A549 (cell line): Measurements from ENCODE around the gene EPC2. TPM values are rescaled to one million over a fixed set of nuclear protein-coding genes. Genes with fewer than 3 reads are reported as not detected.

Source experiments
- ATAC-seq, 2 experiments: fragments of 200-7000 bp in 1 of 2; fragments of >200 bp in 1 of 2; cut with Nextera tagmentation in 1 of 2; cut with Tn5 transposase in 1 of 2; 3 replicates each; pipeline versions ENCODE4 v1.8.0 to v1.9.1; 2018 to 2020; ENCODE audit warnings: mild to moderate bottlenecking in 1 of 2, moderate library complexity in 1 of 2
- CTCF ChIA-PET: fragments of 300-600 bp; sonication (Branson Sonifier 250); formaldehyde crosslinking; extraction: SDS; loops from one replicate; lab custom pipeline; 2021; ENCODE audit warnings: antibody characterized with exemption, inconsistent platforms; lab: Yijun Ruan, JAX
- POLR2A ChIA-PET: fragments of 350-600 bp; formaldehyde crosslinking; extraction: SDS; loops from one replicate; lab custom pipeline; 2021; ENCODE audit warnings: antibody characterized with exemption, inconsistent platforms; lab: Yijun Ruan, JAX
- DNase-seq, 2 experiments: peaks; one replicate each; pipeline versions ENCODE4 v3.0.0 to v3.0.0-alpha.2; 2011 to 2016; ENCODE audit warnings: low read depth in 1 of 2, low spot score in 1 of 2
- FAIRE-seq: peaks from 2 replicates; lab custom pipeline; 2011; peaks lifted over from hg19 to GRCh38; lab: Jason Lieb, UNC
- H3K27ac ChIP-seq, 2 experiments: fragments of >200 bp; sonication (Bioruptor Twin); formaldehyde crosslinking; 3 replicates each; pipeline ENCODE4 v1.5.1; 2016 to 2017
- H3K4me1 ChIP-seq: fragments of >200 bp; sonication (Bioruptor Twin); formaldehyde crosslinking; 3 replicates; pipeline ENCODE4 v1.6.1; 2016
- H3K4me2 ChIP-seq: fragments of >200 bp; sonication (Bioruptor Twin); formaldehyde crosslinking; 3 replicates; pipeline ENCODE4 v1.6.1; 2016
- H3K4me3 ChIP-seq: fragments of >200 bp; sonication (Bioruptor Twin); formaldehyde crosslinking; 3 replicates; pipeline ENCODE4 v1.5.1; 2016
- H3K9me3 ChIP-seq: fragments of >200 bp; sonication (Bioruptor Twin); formaldehyde crosslinking; 3 replicates; pipeline ENCODE4 v1.6.1; 2016
- CBX8 ChIP-seq: fragments of 200-600 bp; sonication (generic); IDR thresholded peaks from 2 replicates; pipeline ENCODE4 v1.6.1; 2016
- CHD2 ChIP-seq: fragments of 150-350 bp; IDR thresholded peaks from 2 replicates; pipeline ENCODE4 v1.6.1; 2014; ENCODE audit warnings: low read length; ENCODE audit not compliant: partially characterized antibody
- EHF ChIP-seq: fragments of 250-450 bp; sonication (Bioruptor Pico); IDR thresholded peaks from 2 replicates; pipeline ENCODE4 v1.5.0; 2020; ENCODE audit warnings: mild to moderate bottlenecking
- ESRRA ChIP-seq: fragments of 150-350 bp; IDR thresholded peaks from 2 replicates; pipeline ENCODE4 v1.6.1; 2014; ENCODE audit warnings: mild to moderate bottlenecking, low read length, borderline replicate concordance
- FOXS1 ChIP-seq: fragments of 250-450 bp; sonication (Bioruptor Pico); IDR thresholded peaks from 2 replicates; pipeline ENCODE4 v1.5.0; 2020; ENCODE audit warnings: mild to moderate bottlenecking, moderate library complexity
- HDAC2 ChIP-seq: fragments of 200-600 bp; sonication (generic); IDR thresholded peaks from 2 replicates; pipeline ENCODE4 v1.6.1; 2016
- HOXA7 ChIP-seq: fragments of 250-450 bp; sonication (Bioruptor Pico); IDR thresholded peaks from 2 replicates; pipeline ENCODE4 v1.5.0; 2020; ENCODE audit warnings: mild to moderate bottlenecking, moderate library complexity
- HOXB13 ChIP-seq: fragments of 250-450 bp; sonication (Bioruptor Pico); IDR thresholded peaks from 2 replicates; pipeline ENCODE4 v1.5.0; 2020; ENCODE audit warnings: low read depth, mild to moderate bottlenecking, moderate library complexity
- KDM1A ChIP-seq: fragments of 200-600 bp; sonication (generic); IDR thresholded peaks from 2 replicates; pipeline ENCODE4 v1.6.1; 2016; ENCODE audit warnings: low read depth, mild to moderate bottlenecking
- KDM5A ChIP-seq: fragments of 200-600 bp; sonication (generic); IDR thresholded peaks from 2 replicates; pipeline ENCODE4 v1.6.1; 2016; ENCODE audit warnings: antibody characterized with exemption, mild to moderate bottlenecking
- MAFK ChIP-seq: fragments of 450-650 bp; IDR thresholded peaks from 2 replicates; pipeline ENCODE4 v1.6.1; 2014; ENCODE audit not compliant: partially characterized antibody
- MAZ ChIP-seq: fragments of 150-350 bp; IDR thresholded peaks from 2 replicates; pipeline ENCODE4 v1.6.1; 2014; ENCODE audit warnings: antibody characterized with exemption, low read depth, low read length, borderline replicate concordance
- NPAS2 ChIP-seq: fragments of 250-450 bp; sonication (Bioruptor Pico); IDR thresholded peaks from 2 replicates; pipeline ENCODE4 v1.8.0; 2022; ENCODE audit warnings: mild to moderate bottlenecking, moderate library complexity, borderline replicate concordance
- RARB ChIP-seq: fragments of 250-450 bp; sonication (Bioruptor Pico); IDR thresholded peaks from 2 replicates; pipeline ENCODE4 v1.8.0; 2021; ENCODE audit warnings: mild to moderate bottlenecking, moderate library complexity
- RFX5 ChIP-seq: fragments of 450-650 bp; IDR thresholded peaks from 2 replicates; pipeline ENCODE4 v1.7.1; 2014; ENCODE audit warnings: antibody characterized with exemption, mild to moderate bottlenecking, moderate library complexity
- RNF2 ChIP-seq: fragments of 200-600 bp; sonication (generic); IDR thresholded peaks from 2 replicates; pipeline ENCODE4 v1.6.1; 2016; ENCODE audit warnings: low read depth, mild to moderate bottlenecking, antibody characterized with exemption, moderate library complexity, borderline replicate concordance
- ZSCAN20 ChIP-seq: fragments of 250-450 bp; sonication (Bioruptor Pico); IDR thresholded peaks from 2 replicates; pipeline ENCODE4 v1.8.0; 2022; ENCODE audit warnings: mild to moderate bottlenecking, moderate library complexity
- WGBS: methylation state at CpG from one replicate; pipeline ENCODE4 v1.1.6; 2017; ENCODE audit errors: missing lambda C conversion rate; 5-methylcytosine and 5-hydroxymethylcytosine counted together
- polyA plus RNA-seq, 4 experiments: library from polyadenylated mRNA; depleted of rRNA in 3 of 4; stranded (reverse); fragments of >200 nt; fragmentation: RNase III in 1 of 4; extraction: RNeasy Plus Mini Kit Qiagen cat#74134 plus additional on column Dnase treatment in 1 of 4; gene quantifications; 2 replicates in 3 of 4; 3 replicates in 1 of 4; pipeline ENCODE4 v1.2.3, GENCODE V29; 2011 to 2017
- TF ChIP-seq, protein P1 (sequence below): fragments of 200-600 bp; sonication (generic); IDR thresholded peaks from 2 replicates; pipeline ENCODE4 v1.6.1; 2016; ENCODE audit warnings: antibody characterized with exemption, mild to moderate bottlenecking, moderate library complexity
- TF ChIP-seq, protein P2 (sequence below): fragments of 450-650 bp; IDR thresholded peaks from 2 replicates; pipeline ENCODE4 v1.6.1; 2014; ENCODE audit warnings: antibody characterized with exemption
- TF ChIP-seq, protein P3 (sequence below): fragments of 250-450 bp; sonication (Bioruptor Pico); IDR thresholded peaks from 2 replicates; pipeline ENCODE4 v1.5.0; 2021; ENCODE audit warnings: mild to moderate bottlenecking, moderate library complexity, borderline replicate concordance
- TF ChIP-seq, protein P4 (sequence below): fragments of >200 bp; sonication (Bioruptor Twin); formaldehyde crosslinking; IDR thresholded peaks from 3 replicates; pipeline ENCODE4 v1.6.1; 2016

Gene EPC2
- polyA plus RNA-seq, 2 of the 4 experiments (the other 2 are of a cell fraction) = 8.8 to 23.0 TPM

DNA sequence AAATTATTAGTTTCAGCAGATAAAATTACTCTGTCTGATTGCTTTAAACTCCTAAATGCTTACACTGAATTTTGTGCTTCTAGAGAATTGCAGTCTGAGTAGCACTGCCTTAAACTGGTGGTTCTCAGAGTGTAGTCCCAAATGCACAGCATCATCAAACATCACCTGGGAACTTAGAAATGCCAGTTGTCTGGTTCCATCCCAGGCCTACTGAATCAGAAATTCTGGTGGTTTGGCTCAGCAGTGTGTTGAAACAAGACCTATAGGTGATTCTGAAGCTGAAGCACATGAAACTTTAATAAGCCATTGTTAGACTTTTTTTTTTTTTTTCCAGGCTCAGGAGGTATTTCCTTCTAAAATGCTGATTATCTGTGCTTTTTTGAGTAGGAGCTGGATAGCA lies 22.0 kb downstream of the EPC2 start:
- no peak for ATAC-seq
- CTCF ChIA-PET = no interaction called here
- no peak overlapping the region for H3K27ac ChIP-seq

DNA sequence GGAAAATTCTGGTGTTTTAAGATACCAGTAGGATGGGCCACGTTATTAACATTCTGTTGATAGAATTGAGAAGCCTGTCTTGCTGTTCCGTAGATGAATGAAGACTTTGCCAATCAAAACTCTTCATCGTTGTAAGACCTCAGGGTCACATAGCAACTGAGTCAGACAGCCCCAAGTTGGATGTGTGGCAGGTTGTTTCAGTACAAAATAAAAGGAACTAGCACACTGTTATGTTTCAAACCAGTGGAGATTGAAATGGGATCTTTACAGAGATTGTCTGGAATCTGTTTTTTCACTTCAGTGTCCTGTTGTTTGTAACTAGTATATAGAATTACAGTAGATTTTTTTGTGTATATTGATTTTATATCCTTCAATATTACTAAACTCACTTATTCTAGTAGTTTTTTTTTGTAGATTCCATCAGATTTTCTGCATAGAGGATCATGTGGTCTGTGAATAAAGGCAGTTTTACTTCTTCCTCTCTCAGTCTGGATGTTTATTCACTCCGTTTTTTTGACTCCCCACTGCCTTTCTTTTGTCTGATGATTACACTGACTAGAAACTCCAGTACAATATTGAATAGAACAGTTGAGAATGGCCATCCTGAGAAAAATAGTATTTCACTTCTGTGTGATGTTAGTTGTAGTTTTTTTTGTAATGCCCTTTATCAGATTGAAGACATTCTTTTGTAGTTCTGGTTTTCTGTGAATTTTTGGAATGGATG lies 22.7 kb downstream of the EPC2 start:
- FAIRE-seq (no peak), DNase-seq (no peak), ATAC-seq (no peak)
- 85% methylated on average over 4 of the region's 4 CpGs for WGBS
- Histone ChIP-seq H3K4me3 (no peak overlapping the region), H3K27ac (no peak overlapping the region), H3K4me2 (no peak overlapping the region), H3K4me1 (peaks cover 8% of the 10 kb centered on the region; the same call in 2 of the 3 replicates), H3K9me3 (no peaks in the 10 kb centered on the region)
- ChIA-PET POLR2A (no interaction called here), CTCF (no interaction called here)
- no peak for TF ChIP-seq ESRRA
- no peak for TF ChIP-seq CHD2
- TF ChIP-seq CBX8 = no peak
- TF ChIP-seq EHF (CRISPR knock-in tag) = no peak
- no peak for TF ChIP-seq HOXA7 (CRISPR knock-in tag)
- TF ChIP-seq RFX5 = no peak
- no peak for TF ChIP-seq HOXB13 (CRISPR knock-in tag)
- TF ChIP-seq, protein P1, sequence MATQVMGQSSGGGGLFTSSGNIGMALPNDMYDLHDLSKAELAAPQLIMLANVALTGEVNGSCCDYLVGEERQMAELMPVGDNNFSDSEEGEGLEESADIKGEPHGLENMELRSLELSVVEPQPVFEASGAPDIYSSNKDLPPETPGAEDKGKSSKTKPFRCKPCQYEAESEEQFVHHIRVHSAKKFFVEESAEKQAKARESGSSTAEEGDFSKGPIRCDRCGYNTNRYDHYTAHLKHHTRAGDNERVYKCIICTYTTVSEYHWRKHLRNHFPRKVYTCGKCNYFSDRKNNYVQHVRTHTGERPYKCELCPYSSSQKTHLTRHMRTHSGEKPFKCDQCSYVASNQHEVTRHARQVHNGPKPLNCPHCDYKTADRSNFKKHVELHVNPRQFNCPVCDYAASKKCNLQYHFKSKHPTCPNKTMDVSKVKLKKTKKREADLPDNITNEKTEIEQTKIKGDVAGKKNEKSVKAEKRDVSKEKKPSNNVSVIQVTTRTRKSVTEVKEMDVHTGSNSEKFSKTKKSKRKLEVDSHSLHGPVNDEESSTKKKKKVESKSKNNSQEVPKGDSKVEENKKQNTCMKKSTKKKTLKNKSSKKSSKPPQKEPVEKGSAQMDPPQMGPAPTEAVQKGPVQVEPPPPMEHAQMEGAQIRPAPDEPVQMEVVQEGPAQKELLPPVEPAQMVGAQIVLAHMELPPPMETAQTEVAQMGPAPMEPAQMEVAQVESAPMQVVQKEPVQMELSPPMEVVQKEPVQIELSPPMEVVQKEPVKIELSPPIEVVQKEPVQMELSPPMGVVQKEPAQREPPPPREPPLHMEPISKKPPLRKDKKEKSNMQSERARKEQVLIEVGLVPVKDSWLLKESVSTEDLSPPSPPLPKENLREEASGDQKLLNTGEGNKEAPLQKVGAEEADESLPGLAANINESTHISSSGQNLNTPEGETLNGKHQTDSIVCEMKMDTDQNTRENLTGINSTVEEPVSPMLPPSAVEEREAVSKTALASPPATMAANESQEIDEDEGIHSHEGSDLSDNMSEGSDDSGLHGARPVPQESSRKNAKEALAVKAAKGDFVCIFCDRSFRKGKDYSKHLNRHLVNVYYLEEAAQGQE = no peak
- no peak for TF ChIP-seq MAZ

More for the DNA sequence above, 22.0 kb downstream of the EPC2 start:
- FAIRE-seq (no peak), DNase-seq (no peak)
- POLR2A ChIA-PET = no interaction called here
- Histone ChIP-seq H3K4me1 (peaks cover 8% of the 10 kb centered on the region; the same call in 2 of the 3 replicates), H3K4me2 (no peak overlapping the region), H3K4me3 (no peak overlapping the region), H3K9me3 (no peaks in the 10 kb centered on the region)
- TF ChIP-seq, protein P2, sequence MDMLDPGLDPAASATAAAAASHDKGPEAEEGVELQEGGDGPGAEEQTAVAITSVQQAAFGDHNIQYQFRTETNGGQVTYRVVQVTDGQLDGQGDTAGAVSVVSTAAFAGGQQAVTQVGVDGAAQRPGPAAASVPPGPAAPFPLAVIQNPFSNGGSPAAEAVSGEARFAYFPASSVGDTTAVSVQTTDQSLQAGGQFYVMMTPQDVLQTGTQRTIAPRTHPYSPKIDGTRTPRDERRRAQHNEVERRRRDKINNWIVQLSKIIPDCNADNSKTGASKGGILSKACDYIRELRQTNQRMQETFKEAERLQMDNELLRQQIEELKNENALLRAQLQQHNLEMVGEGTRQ = no peak
- no peak for TF ChIP-seq FOXS1 (CRISPR knock-in tag)
- TF ChIP-seq RARB (CRISPR knock-in tag) = no peak
- TF ChIP-seq CBX8 = no peak
- no peak for TF ChIP-seq KDM1A
- TF ChIP-seq, protein P3, sequence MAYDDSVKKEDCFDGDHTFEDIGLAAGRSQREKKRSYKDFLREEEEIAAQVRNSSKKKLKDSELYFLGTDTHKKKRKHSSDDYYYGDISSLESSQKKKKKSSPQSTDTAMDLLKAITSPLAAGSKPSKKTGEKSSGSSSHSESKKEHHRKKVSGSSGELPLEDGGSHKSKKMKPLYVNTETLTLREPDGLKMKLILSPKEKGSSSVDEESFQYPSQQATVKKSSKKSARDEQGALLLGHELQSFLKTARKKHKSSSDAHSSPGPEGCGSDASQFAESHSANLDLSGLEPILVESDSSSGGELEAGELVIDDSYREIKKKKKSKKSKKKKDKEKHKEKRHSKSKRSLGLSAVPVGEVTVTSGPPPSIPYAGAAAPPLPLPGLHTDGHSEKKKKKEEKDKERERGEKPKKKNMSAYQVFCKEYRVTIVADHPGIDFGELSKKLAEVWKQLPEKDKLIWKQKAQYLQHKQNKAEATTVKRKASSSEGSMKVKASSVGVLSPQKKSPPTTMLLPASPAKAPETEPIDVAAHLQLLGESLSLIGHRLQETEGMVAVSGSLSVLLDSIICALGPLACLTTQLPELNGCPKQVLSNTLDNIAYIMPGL (CRISPR knock-in tag) = no peak
- TF ChIP-seq RFX5 = no peak
- TF ChIP-seq, protein P4, sequence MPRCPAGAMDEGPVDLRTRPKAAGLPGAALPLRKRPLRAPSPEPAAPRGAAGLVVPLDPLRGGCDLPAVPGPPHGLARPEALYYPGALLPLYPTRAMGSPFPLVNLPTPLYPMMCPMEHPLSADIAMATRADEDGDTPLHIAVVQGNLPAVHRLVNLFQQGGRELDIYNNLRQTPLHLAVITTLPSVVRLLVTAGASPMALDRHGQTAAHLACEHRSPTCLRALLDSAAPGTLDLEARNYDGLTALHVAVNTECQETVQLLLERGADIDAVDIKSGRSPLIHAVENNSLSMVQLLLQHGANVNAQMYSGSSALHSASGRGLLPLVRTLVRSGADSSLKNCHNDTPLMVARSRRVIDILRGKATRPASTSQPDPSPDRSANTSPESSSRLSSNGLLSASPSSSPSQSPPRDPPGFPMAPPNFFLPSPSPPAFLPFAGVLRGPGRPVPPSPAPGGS = no peak
- TF ChIP-seq NPAS2 (CRISPR knock-in tag) = no peak
- no peak for TF ChIP-seq KDM5A
- TF ChIP-seq RNF2 = no peak
- TF ChIP-seq HDAC2 = no peak
- TF ChIP-seq MAFK = no peak
- no peak for TF ChIP-seq ZSCAN20 (CRISPR knock-in tag)
- no peak for TF ChIP-seq HOXB13 (CRISPR knock-in tag)
